IMR-90 (cell line): Measurements from ENCODE around the gene PHAX.

Source experiments
- BHLHE40 ChIP-seq: fragments of 150-350 bp; IDR thresholded peaks from 2 replicates; pipeline ENCODE4 v1.6.1; 2016; ENCODE audit warnings: mild to moderate bottlenecking, low read depth, low read length
- CEBPB ChIP-seq: IDR thresholded peaks from 2 replicates; pipeline ENCODE4 v1.6.1; 2012; ENCODE audit warnings: low read depth, low read length, improper control_type of control experiment
- FOS ChIP-seq: fragments of 150-350 bp; IDR thresholded peaks from 2 replicates; pipeline ENCODE4 v1.6.1; 2016; ENCODE audit warnings: low read depth, low read length
- MAFK ChIP-seq: IDR thresholded peaks from 2 replicates; pipeline ENCODE4 v1.6.1; 2012; ENCODE audit warnings: low read depth, low read length, improper control_type of control experiment
- MAZ ChIP-seq: IDR thresholded peaks from 2 replicates; pipeline ENCODE4 v1.6.1; 2012; ENCODE audit warnings: low read depth, mild to moderate bottlenecking, low read length, improper control_type of control experiment, moderate library complexity, borderline replicate concordance
- MXI1 ChIP-seq: IDR thresholded peaks from 2 replicates; pipeline ENCODE4 v1.6.1; 2012; ENCODE audit warnings: low read depth, mild to moderate bottlenecking, low read length, moderate library complexity, borderline replicate concordance
- NFE2L2 ChIP-seq: fragments of 150-350 bp; IDR thresholded peaks from 2 replicates; pipeline ENCODE4 v1.6.1; 2016; ENCODE audit warnings: low read depth, mild to moderate bottlenecking, low read length
- POLR2A ChIP-seq: IDR thresholded peaks from 2 replicates; pipeline ENCODE4 v1.6.1; 2012; ENCODE audit warnings: mild to moderate bottlenecking, low read depth, low read length
- RCOR1 ChIP-seq: IDR thresholded peaks from 2 replicates; pipeline ENCODE4 v1.6.1; 2012; ENCODE audit warnings: mild to moderate bottlenecking, low read length, improper control_type of control experiment; ENCODE audit not compliant: insufficient replicate concordance
- RFX5 ChIP-seq: IDR thresholded peaks from 2 replicates; pipeline ENCODE4 v1.8.0; 2012; ENCODE audit warnings: low read depth, mild to moderate bottlenecking, low read length, moderate library complexity
- SMC3 ChIP-seq: fragments of 150-350 bp; IDR thresholded peaks from 2 replicates; pipeline ENCODE4 v1.6.1; 2016; ENCODE audit warnings: low read depth, mild to moderate bottlenecking, antibody characterized with exemption, low read length, moderate library complexity
- TF ChIP-seq, protein P1 (sequence below): conservative IDR thresholded peaks from 2 replicates; pipeline ENCODE4 v1.5.1; 2012; ENCODE audit warnings: mild to moderate bottlenecking, low read depth, low read length, improper control_type of control experiment
- TF ChIP-seq, protein P2 (sequence below): fragments of 150-350 bp; IDR thresholded peaks from 2 replicates; pipeline ENCODE4 v1.6.1; 2017; ENCODE audit warnings: mild to moderate bottlenecking, antibody characterized with exemption, low read length, low read depth

DNA sequence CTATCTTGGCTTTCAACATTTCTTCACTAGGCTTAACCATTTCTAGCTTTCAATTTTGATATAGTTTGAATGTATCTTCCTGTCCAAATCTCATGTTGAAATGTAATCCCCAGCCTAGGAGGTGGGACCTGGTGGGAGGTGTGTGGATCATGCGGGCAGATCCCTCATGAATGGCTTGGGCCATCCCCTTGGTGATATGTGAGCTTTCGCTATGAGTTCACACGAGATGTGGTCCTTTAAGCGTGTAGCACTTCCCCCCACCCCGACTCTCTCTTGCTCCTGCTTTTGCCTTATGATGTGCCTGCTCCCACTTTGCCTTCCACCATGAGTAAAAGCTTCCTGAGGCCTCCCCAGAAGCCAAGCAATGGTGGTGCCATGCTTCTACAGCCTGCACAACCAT, 40.6 kb downstream of the PHAX start:
- TF ChIP-seq, protein P1, sequence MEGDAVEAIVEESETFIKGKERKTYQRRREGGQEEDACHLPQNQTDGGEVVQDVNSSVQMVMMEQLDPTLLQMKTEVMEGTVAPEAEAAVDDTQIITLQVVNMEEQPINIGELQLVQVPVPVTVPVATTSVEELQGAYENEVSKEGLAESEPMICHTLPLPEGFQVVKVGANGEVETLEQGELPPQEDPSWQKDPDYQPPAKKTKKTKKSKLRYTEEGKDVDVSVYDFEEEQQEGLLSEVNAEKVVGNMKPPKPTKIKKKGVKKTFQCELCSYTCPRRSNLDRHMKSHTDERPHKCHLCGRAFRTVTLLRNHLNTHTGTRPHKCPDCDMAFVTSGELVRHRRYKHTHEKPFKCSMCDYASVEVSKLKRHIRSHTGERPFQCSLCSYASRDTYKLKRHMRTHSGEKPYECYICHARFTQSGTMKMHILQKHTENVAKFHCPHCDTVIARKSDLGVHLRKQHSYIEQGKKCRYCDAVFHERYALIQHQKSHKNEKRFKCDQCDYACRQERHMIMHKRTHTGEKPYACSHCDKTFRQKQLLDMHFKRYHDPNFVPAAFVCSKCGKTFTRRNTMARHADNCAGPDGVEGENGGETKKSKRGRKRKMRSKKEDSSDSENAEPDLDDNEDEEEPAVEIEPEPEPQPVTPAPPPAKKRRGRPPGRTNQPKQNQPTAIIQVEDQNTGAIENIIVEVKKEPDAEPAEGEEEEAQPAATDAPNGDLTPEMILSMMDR: no peak
- TF ChIP-seq POLR2A (no peak), MAFK (no peak), NFE2L2 (no peak), BHLHE40 (no peak), FOS (no peak), CEBPB (no peak), RCOR1 (no peak), MAZ (no peak), RFX5 (no peak), MXI1 (no peak), SMC3 (no peak)
- TF ChIP-seq, protein P2, sequence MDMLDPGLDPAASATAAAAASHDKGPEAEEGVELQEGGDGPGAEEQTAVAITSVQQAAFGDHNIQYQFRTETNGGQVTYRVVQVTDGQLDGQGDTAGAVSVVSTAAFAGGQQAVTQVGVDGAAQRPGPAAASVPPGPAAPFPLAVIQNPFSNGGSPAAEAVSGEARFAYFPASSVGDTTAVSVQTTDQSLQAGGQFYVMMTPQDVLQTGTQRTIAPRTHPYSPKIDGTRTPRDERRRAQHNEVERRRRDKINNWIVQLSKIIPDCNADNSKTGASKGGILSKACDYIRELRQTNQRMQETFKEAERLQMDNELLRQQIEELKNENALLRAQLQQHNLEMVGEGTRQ: no peak
